ENCODE results near the gene FASTKD2.

Gene FASTKD2

DNA sequence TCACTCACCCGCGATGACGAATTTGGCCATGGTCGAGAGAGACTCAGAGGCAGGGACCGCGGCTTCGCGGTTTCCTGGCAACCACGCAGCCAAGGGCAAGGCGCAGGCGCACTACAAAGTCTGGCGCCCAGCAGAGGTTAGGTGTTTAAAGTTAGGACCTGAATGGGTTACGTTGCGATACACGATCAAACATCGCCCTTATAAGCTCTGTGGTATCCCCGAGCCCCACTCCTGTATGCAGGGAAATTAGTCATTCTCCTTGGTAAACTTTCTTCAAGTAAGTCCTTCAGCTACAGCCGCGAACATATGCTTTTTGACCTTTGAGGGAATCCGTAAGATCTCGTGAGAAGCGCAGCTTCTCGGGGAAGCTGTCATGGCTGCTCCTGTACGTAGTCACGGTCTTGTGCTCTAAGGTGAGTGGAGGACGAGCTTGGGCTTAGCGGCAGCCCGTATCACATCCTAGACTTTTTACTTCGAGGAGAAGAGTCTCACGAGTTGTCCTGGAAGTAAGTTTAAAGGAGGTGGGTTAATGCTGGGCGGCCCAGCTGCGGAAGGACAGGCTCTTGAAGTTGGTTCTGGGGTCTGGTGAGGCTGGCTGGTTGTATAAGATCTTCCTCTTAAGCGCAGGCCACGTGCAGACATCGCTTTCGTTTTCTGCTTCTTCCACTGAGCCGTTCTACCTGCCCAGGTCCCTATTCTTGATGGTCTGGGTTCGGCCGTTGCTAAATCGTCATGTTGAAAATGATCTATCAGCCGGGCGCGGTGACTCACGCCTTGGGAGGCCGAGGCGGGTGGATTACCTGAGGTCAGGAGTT, at the start of gene FASTKD2, which contains the start of gene MDH1B:
Gene FASTKD2 (plus strand): TSS at position 365 of the 815 bp plus-strand sequence. CDS start 1,088 bp downstream, outside the sequence.
Gene MDH1B (minus strand): TSS at position 87 of the 815 bp plus-strand sequence. CDS start 57 bp downstream, at position 30.
- no peak for TF ChIP-seq ZFX (IDR thresholded peaks at IDR 0.05; ENCODE audit: borderline replicate concordance)
- TF ChIP-seq, protein P1, sequence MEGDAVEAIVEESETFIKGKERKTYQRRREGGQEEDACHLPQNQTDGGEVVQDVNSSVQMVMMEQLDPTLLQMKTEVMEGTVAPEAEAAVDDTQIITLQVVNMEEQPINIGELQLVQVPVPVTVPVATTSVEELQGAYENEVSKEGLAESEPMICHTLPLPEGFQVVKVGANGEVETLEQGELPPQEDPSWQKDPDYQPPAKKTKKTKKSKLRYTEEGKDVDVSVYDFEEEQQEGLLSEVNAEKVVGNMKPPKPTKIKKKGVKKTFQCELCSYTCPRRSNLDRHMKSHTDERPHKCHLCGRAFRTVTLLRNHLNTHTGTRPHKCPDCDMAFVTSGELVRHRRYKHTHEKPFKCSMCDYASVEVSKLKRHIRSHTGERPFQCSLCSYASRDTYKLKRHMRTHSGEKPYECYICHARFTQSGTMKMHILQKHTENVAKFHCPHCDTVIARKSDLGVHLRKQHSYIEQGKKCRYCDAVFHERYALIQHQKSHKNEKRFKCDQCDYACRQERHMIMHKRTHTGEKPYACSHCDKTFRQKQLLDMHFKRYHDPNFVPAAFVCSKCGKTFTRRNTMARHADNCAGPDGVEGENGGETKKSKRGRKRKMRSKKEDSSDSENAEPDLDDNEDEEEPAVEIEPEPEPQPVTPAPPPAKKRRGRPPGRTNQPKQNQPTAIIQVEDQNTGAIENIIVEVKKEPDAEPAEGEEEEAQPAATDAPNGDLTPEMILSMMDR (IDR thresholded peaks at IDR 0.05): no peak
- peak within 1 kb of the TSS; percentile 79 for H3K27ac ChIP-seq

DNA sequence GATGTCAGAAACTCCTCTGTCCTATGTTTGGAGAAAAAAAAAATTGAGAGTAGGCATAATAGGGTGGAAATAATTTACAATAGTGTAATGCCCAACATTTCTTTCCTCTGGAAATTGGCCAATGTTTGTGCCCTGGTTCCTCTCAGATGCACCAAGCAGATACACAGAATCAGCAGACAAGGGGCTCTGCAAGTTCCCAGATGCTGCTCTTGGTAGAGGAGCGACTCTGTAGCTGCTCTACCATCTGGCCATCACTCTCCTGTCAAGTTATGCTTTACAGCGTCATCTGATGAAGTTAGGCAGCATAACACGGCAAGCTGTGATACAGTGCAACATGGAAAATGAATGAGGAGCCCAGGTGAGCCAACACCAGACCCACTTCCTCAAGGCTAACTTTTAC, 48.8 kb upstream of the FASTKD2 start:
- no peak overlapping the region for H3K27ac ChIP-seq

DNA sequence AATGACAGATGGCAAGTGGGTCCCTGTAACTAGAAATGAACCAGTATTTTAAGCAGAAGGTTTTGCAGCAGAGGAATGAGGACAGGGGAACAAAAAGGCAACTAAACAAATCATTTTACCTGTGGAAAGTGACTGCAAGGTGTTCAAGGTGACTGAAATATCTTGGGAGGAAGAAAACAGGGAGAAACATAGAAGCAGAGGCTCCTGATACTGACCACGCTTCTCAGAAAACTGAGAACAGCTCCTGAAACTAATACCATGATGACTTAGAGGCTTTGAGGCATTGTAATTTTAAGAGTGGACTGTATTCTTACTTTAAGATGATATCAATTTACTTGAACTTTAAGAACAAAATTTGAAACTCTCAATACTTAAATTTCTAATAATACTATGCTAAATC, 47.1 kb upstream of the FASTKD2 start, which contains the start of gene DYTN:
Gene DYTN (minus strand): TSS at position 101 of the 400 bp plus-strand sequence. CDS start 117 bp downstream, outside the sequence.
- no peak within 1 kb of the TSS for H3K27ac ChIP-seq
- TF ChIP-seq ZFX (IDR thresholded peaks at IDR 0.05; ENCODE audit: borderline replicate concordance): no peak
- TF ChIP-seq, protein P1 (IDR thresholded peaks at IDR 0.05): no peak

More for the DNA sequence above, 48.8 kb upstream of the FASTKD2 start:
- TF ChIP-seq, protein P1 (IDR thresholded peaks at IDR 0.05): no peak
- TF ChIP-seq ZFX (IDR thresholded peaks at IDR 0.05; ENCODE audit: borderline replicate concordance): no peak

DNA sequence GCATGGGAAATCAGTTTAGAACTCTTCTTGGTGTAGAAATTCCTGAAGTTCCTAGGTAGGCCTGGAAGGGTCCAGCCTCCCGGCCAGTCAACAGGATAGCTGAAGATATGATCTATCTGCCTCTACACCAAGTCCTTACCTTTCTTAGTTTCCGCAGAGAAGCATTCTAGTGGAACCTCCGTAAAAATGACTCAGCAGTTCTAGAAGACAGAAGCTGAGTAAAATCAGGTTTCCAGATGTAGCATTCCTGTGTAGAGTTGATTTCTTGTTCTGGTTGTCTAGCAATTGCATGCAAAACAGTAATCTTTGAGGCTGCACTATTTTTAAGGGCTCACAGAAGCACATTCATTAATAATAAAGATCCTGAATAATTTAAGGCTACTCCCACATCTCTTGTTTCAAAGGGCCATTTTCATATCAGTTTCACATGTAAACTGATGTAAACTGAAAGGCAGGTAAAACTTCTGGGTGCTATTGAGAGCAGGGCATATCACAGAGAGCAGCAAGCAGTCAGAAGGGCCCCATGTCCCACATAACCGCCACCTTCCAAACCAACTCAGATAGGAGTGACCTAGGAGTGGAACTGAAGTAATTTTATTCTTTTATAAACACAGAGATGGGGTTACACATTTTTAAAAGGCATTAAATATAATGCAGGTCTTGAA, 44.0 kb upstream of the FASTKD2 start:
- no peak overlapping the region for H3K27ac ChIP-seq
- no peak for TF ChIP-seq ZFX (IDR thresholded peaks at IDR 0.05; ENCODE audit: borderline replicate concordance)
- TF ChIP-seq, protein P1 (IDR thresholded peaks at IDR 0.05): no peak

DNA sequence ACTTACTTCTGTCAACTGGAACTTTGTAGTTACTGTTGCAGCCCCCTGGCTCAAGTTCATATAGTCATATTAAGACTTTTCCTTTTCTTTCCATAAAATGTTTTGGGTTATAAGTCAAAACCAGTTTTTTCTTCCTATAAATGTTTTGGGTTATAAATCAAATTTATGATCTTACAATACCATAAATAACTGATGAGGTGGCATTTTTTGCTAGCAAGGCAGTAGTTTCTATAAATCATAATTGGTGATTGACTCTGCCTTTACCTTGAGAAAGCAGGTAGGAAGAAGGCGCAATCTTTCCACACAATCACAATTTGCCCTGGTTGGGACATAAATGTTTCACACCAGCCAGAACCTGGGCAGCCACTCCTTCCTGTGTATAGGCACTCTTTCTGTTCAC, 42.1 kb upstream of the FASTKD2 start:
- no peak for TF ChIP-seq ZFX (IDR thresholded peaks at IDR 0.05; ENCODE audit: borderline replicate concordance)
- TF ChIP-seq, protein P1 (IDR thresholded peaks at IDR 0.05): no peak
- no peak overlapping the region for H3K27ac ChIP-seq

DNA sequence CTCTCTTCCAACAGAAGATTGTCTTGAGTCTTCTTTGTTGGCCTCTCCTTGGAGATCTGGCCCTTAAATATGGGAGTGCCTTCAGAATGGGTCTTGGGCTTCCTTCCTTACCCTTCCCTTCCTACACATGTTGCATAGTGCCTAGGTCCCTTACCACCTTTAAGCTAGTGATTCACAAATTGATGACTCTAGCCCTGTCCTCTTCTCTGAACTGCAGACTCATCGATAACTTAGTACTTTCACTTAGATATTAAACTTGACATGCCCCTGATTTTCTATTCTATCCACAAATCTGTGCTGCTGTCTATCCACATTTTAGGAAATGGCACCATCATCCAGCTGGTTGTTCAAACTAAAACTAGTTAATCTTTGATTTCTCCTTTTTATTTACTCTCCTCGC, 38.1 kb upstream of the FASTKD2 start:
- TF ChIP-seq ZFX (IDR thresholded peaks at IDR 0.05; ENCODE audit: borderline replicate concordance): no peak
- TF ChIP-seq, protein P1 (IDR thresholded peaks at IDR 0.05): no peak
- H3K27ac ChIP-seq: no peak overlapping the region

Measured in 22Rv1 (cell line).